Sigmoid colon (tissue), 7 donors: Measurements from ENCODE around the gene RPS6KA2. TPM values are rescaled to one million over a fixed set of nuclear protein-coding genes. Genes with fewer than 3 reads are reported as not detected.

ENCODE experiments used
- DNase-seq: peaks from one replicate; pipeline ENCODE4 v3.0.0-alpha.2; 2019
- H3K27ac ChIP-seq, 4 donors: fragments of 200-600 bp; sonication (generic); one replicate each; pipeline ENCODE4 v1.5.1; 2016 to 2019; ENCODE audit warnings: mild to moderate bottlenecking in 1 of 4
- H3K27me3 ChIP-seq, 3 donors: fragments of 200-600 bp; sonication (generic); one replicate each; pipeline ENCODE4 v1.5.1; 2019; ENCODE audit warnings: mild to moderate bottlenecking in 1 of 3
- H3K36me3 ChIP-seq, 4 donors: fragments of 200-600 bp; sonication (generic); one replicate each; pipeline ENCODE4 v1.5.1; 2016 to 2019
- H3K4me1 ChIP-seq, 4 donors: fragments of 200-600 bp; sonication (generic); one replicate each; pipeline ENCODE4 v1.5.1; 2017 to 2019
- H3K4me3 ChIP-seq, 4 donors: fragments of 200-600 bp; sonication (generic); one replicate each; pipeline ENCODE4 v1.5.1; 2017 to 2019; ENCODE audit warnings: mild to moderate bottlenecking in 2 of 4, moderate library complexity in 1 of 4
- H3K9me3 ChIP-seq, 4 donors: fragments of 200-600 bp in 3 of 4; sonication (generic) in 3 of 4; one replicate each; pipeline versions ENCODE4 v1.5.1 to v1.6.1; 2013 to 2019
- CTCF ChIP-seq, 4 experiments: fragments of 450-650 bp in 3 of 4; fragments of 200-600 bp in 1 of 4; IDR thresholded peaks; one replicate each; pipeline ENCODE4 v1.5.1; 2016 to 2019; ENCODE audit warnings: antibody characterized with exemption in 4 of 4, mild to moderate bottlenecking in 3 of 4, moderate library complexity in 2 of 4
- EP300 ChIP-seq, 4 donors: sonication (generic); formaldehyde crosslinking; IDR thresholded peaks; one replicate each; pipeline ENCODE4 v1.6.1; 2017; ENCODE audit warnings: antibody characterized with exemption in 4 of 4
- POLR2A ChIP-seq, 2 donors: fragments of 450-650 bp; IDR thresholded peaks; one replicate each; pipeline ENCODE4 v1.6.1; 2016; ENCODE audit warnings: antibody characterized with exemption in 2 of 2, mild to moderate bottlenecking in 2 of 2, moderate library complexity in 2 of 2
- POLR2AphosphoS5 ChIP-seq, 4 donors: sonication (generic); formaldehyde crosslinking; IDR thresholded peaks; one replicate each; pipeline ENCODE4 v1.6.1; 2017; ENCODE audit warnings: antibody characterized with exemption in 4 of 4
- WGBS, 2 donors: extraction: QIAGEN DNeasy Blood & Tissue Kit; methylation state at CpG; one replicate each; pipeline ENCODE4 v1.1.7; 2013; 5-methylcytosine and 5-hydroxymethylcytosine counted together
- intact Hi-C: fragments of 100-400 bp; cut with DNase I; formaldehyde crosslinking; loops from one replicate; pipeline ENCODE4 v1.15.1; 2023
- polyA plus RNA-seq, 3 donors: library from polyadenylated mRNA; stranded (reverse); fragments of 200-250 nt; gene quantifications; one replicate each; pipeline ENCODE4 v1.2.3, GENCODE V29; 2013
- total RNA-seq, 4 donors: library from RNA; depleted of rRNA; stranded (reverse); fragments of >200 nt; gene quantifications; one replicate each; pipeline ENCODE4 v1.1.0, GENCODE V29; 2016
- donor health status: healthy with polysubstance abuse.
- donor health status: Bipolar disorder and iron deficiency.
- donor health status: healthy.

Gene RPS6KA2
- total and polyA plus RNA-seq, 7 donors: 6.5 to 44.7 (median 27.8) TPM

- 60 to 85% methylated on average over 12 of the region's 12 CpGs for WGBS, 2 donors
- Histone ChIP-seq H3K9me3 (no peaks in the 10 kb centered on the region), H3K27me3 (no peaks in the 10 kb centered on the region), H3K4me1 (no peaks in the 10 kb centered on the region), H3K36me3 (peaks cover 0 to 30% (median 3%) of the 10 kb centered on the region in 4 donors), H3K4me3 (no peak overlapping the region), H3K27ac (no peak overlapping the region)
- intact Hi-C loops: no loop called here
- TF ChIP-seq CTCF (IDR thresholded peaks at IDR 0.05): no peak
- no peak for TF ChIP-seq POLR2A (IDR thresholded peaks at IDR 0.05)
- no peak for TF ChIP-seq POLR2AphosphoS5 (IDR thresholded peaks at IDR 0.05)
- no peak for TF ChIP-seq EP300 (IDR thresholded peaks at IDR 0.05)
- DNase-seq: no peak
Measured at GRCh38 chr6:166411721-166412151, 215.3 kb downstream of the RPS6KA2 start.

GRCh38 chr6:166411271-166411670, 215.8 kb downstream of the RPS6KA2 start:
- peaks cover 0 to 30% (median 3%) of the 10 kb centered on the region in 4 donors for H3K36me3 ChIP-seq

GRCh38 chr6:166410426-166410935, 216.6 kb downstream of the RPS6KA2 start:
- H3K4me3 ChIP-seq: no peak overlapping the region
- no peaks in the 10 kb centered on the region for H3K9me3 ChIP-seq
- H3K36me3 ChIP-seq: peaks cover 0 to 30% (median 3%) of the 10 kb centered on the region in 4 donors
- H3K27ac ChIP-seq: no peak overlapping the region
- WGBS, 2 donors: 76 to 90% methylated on average over 10 of the region's 10 CpGs
- intact Hi-C loops: no loop called here
- TF ChIP-seq CTCF (IDR thresholded peaks at IDR 0.05) (no peak), POLR2A (IDR thresholded peaks at IDR 0.05) (no peak), EP300 (IDR thresholded peaks at IDR 0.05) (no peak)
- no peaks in the 10 kb centered on the region for H3K4me1 ChIP-seq
- DNase-seq: no peak
- no peaks in the 10 kb centered on the region for H3K27me3 ChIP-seq

More at GRCh38 chr6:166411271-166411670, 215.8 kb downstream of the RPS6KA2 start:
- intact Hi-C loops: no loop called here
- Histone ChIP-seq H3K4me1 (no peaks in the 10 kb centered on the region), H3K9me3 (no peaks in the 10 kb centered on the region), H3K27ac (no peak overlapping the region), H3K27me3 (no peaks in the 10 kb centered on the region), H3K4me3 (no peak overlapping the region)
- no peak for DNase-seq
- TF ChIP-seq POLR2AphosphoS5 (IDR thresholded peaks at IDR 0.05) (no peak), CTCF (IDR thresholded peaks at IDR 0.05) (no peak), POLR2A (IDR thresholded peaks at IDR 0.05) (no peak), EP300 (IDR thresholded peaks at IDR 0.05) (no peak)
- 84 to 91% methylated on average over 15 of the region's 15 CpGs for WGBS, 2 donors

- intact Hi-C loops: no loop called here
- Histone ChIP-seq H3K27ac (no peak overlapping the region), H3K4me3 (no peak overlapping the region), H3K27me3 (peaks cover 0 to 2% (median 0%) of the 10 kb centered on the region in 3 donors), H3K9me3 (no peaks in the 10 kb centered on the region), H3K4me1 (no peaks in the 10 kb centered on the region), H3K36me3 (peaks cover 0 to 23% (median 3%) of the 10 kb centered on the region in 4 donors)
- DNase-seq: no peak
- 33 to 63% methylated on average over 22 of the region's 22 CpGs for WGBS, 2 donors
- TF ChIP-seq EP300 (IDR thresholded peaks at IDR 0.05) (no peak), CTCF (IDR thresholded peaks at IDR 0.05) (no peak), POLR2AphosphoS5 (IDR thresholded peaks at IDR 0.05) (no peak), POLR2A (IDR thresholded peaks at IDR 0.05) (no peak)
Measured at GRCh38 chr6:166408936-166409755, 217.9 kb downstream of the RPS6KA2 start.
